Testis (tissue), 3 donors: ENCODE data around the gene CTPS1. TPM values are rescaled to one million over a fixed set of nuclear protein-coding genes. Genes with fewer than 3 reads are reported as not detected.

Experiments
- DNase-seq: peaks from one replicate; pipeline ENCODE4 v3.0.0-alpha.2; 2019
- H3K27ac ChIP-seq, 2 donors: fragments of 200-600 bp; sonication (generic); one replicate each; pipeline ENCODE4 v1.5.1; 2019
- H3K27me3 ChIP-seq: fragments of 200-600 bp; sonication (generic); one replicate; pipeline ENCODE4 v1.5.1; 2019
- H3K36me3 ChIP-seq: fragments of 200-600 bp; sonication (generic); one replicate; pipeline ENCODE4 v1.5.1; 2017; ENCODE audit warnings: low read depth; ENCODE audit errors: missing control alignments
- H3K4me1 ChIP-seq: fragments of 200-600 bp; sonication (generic); one replicate; pipeline ENCODE4 v1.5.1; 2019
- H3K4me3 ChIP-seq, 2 donors: fragments of 200-600 bp; sonication (generic); one replicate each; pipeline ENCODE4 v1.5.1; 2017 to 2019
- H3K9me3 ChIP-seq: fragments of 200-600 bp; sonication (generic); one replicate; pipeline ENCODE4 v1.5.1; 2017
- CTCF ChIP-seq, 3 experiments: fragments of 450-650 bp in 2 of 3; fragments of 200-600 bp in 1 of 3; sonication (generic) in 1 of 3; IDR thresholded peaks; one replicate each; pipeline ENCODE4 v1.5.1; 2016 to 2019; ENCODE audit warnings: antibody characterized with exemption in 3 of 3, mild to moderate bottlenecking in 2 of 3, moderate library complexity in 1 of 3
- POLR2A ChIP-seq: fragments of 450-650 bp; IDR thresholded peaks from one replicate; pipeline ENCODE4 v1.6.1; 2017; ENCODE audit warnings: antibody characterized with exemption, mild to moderate bottlenecking, moderate library complexity
- WGBS, 2 donors: methylation state at CpG; one replicate each; pipeline ENCODE4 v1.1.5; 2018; 5-methylcytosine and 5-hydroxymethylcytosine counted together
- intact Hi-C: fragments of 100-400 bp; cut with DNase I; formaldehyde crosslinking; loops from one replicate; pipeline ENCODE4 v1.15.1; 2023; ENCODE audit warnings: low total_unique reads
- polyA plus RNA-seq: library from polyadenylated mRNA; stranded (reverse); fragments of 350-450 nt; fragmentation: Illumina TruSeq; extraction: RNeasy Lipid Tissue Mini Kit (QIAGEN cat#74804); gene quantifications from one replicate; pipeline ENCODE4 v1.2.3, GENCODE V29; 2014; ENCODE audit warnings: low read depth, low replicate concordance; ENCODE audit not compliant: insufficient read depth
- total RNA-seq, 2 donors: library from RNA; depleted of rRNA; stranded (reverse); fragments of >200 nt; gene quantifications; one replicate each; pipeline ENCODE4 v1.2.3, GENCODE V29; 2016

CTPS1 gene
- total and polyA plus RNA-seq, 3 donors from 2014 or later: 41.2 to 66.1 (median 55.9) TPM

DNA sequence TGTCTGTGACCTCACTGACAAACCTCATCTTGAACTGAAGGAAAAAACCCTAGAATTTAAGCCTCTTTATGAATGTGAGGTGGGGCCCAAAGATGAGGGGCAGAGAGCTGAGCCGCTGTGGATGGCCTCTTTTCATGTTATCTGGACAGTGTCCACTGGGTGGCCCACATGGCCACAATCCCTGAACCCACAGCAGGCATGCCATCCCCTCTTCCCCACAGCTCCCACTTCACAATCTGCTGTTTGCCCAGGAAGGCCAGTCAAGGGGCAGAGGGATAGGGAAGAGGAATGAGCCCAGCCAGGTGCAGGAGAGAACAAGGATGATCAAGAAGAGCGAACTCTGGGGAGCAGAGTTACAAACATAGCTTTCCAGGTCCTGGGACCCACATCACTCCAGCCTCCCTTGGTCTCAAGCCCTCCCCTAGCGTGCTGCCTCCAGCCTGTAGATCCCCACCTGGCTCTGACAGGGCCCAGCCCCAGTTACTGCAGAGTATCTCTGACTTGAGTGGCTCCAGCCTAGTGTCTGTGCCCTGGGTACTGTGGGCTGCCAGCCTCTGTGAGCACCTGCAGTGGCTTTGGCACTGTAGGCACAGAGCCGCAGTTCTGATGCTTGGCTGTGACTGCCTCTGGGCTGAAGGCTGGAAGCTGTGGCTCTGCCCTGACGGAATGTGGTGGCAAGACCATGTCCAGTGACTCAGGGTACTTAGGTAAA lies 43.9 kb downstream of the CTPS1 start:
- H3K27ac ChIP-seq: no peak overlapping the region
- H3K4me1 ChIP-seq: peaks cover 5% of the 10 kb centered on the region
- 97 to 100% methylated on average over 2 to 5 of the region's 5 CpGs for WGBS, 2 donors
- intact Hi-C loops: no loop called here
- no peak overlapping the region for H3K4me3 ChIP-seq
- no peak for DNase-seq
- no peaks in the 10 kb centered on the region for H3K36me3 ChIP-seq
- no peaks in the 10 kb centered on the region for H3K9me3 ChIP-seq
- TF ChIP-seq CTCF (IDR thresholded peaks at IDR 0.05): no peak
- no peak for TF ChIP-seq POLR2A
- no peaks in the 10 kb centered on the region for H3K27me3 ChIP-seq

GRCh38 chr1:41024953-41025352 lies 45.5 kb downstream of the CTPS1 start:
- no peak for TF ChIP-seq CTCF (IDR thresholded peaks at IDR 0.05)
- no peak for TF ChIP-seq POLR2A
- no peak for DNase-seq
- no peak overlapping the region for H3K4me3 ChIP-seq
- H3K27ac ChIP-seq: no peak overlapping the region
- H3K27me3 ChIP-seq: no peaks in the 10 kb centered on the region
- intact Hi-C loops: no loop called here
- H3K36me3 ChIP-seq: no peaks in the 10 kb centered on the region
- H3K9me3 ChIP-seq: no peaks in the 10 kb centered on the region
- WGBS, 2 donors: 67 to 92% methylated on average over 2 of the region's 2 CpGs
- peaks cover 5% of the 10 kb centered on the region for H3K4me1 ChIP-seq

DNA sequence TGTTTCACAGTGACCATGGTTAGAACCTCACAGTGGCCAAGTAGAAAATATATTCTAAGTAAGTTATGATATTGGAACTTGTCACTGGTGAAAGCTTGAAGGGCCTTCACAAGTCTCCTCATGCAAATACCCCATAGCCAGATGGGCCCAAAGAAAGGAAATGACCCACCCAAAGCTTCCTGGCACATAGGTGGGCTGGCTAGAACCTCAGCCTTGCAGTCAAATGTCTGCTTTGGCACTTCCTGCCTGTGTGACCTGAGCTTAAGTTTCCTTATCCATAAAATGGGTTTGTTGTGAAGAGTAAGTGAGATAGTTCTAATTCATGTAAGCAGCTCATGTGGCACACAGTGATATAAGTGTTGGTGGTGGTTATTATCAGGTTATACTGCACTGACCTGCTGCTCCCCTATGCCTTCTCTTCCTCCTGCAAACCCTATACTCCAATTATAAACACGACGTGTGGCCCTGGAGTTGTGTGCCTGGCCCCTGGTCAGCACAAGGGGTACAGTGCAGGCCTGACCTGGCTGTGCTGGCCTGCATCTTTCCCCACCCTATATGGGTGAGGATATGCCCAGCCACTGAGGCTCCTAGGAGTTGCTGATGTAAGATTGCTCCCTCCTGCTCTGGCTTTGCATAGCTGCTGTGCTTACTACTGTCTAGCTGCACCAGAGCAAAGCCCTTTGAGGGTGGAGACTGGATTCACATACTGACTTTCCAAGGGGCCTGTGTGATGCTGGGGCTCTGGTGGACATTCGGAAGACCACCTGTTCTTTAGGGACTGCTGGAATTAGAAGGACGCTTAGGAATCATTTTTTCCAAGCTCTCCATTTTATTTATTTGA lies 46.7 kb downstream of the CTPS1 start:
- no peak for DNase-seq

GRCh38 chr1:41028034-41028642 lies 48.6 kb downstream of the CTPS1 start:
- intact Hi-C loops: no loop called here
- DNase-seq: no peak
- Histone ChIP-seq H3K36me3 (no peaks in the 10 kb centered on the region), H3K9me3 (no peaks in the 10 kb centered on the region), H3K4me1 (no peaks in the 10 kb centered on the region), H3K27me3 (no peaks in the 10 kb centered on the region), H3K4me3 (no peak overlapping the region), H3K27ac (no peak overlapping the region)
- 97 to 98% methylated on average over 9 to 10 of the region's 10 CpGs for WGBS, 2 donors
- TF ChIP-seq CTCF (IDR thresholded peaks at IDR 0.05): no peak
- no peak for TF ChIP-seq POLR2A

More for the DNA sequence above, 46.7 kb downstream of the CTPS1 start:
- Histone ChIP-seq H3K36me3 (no peaks in the 10 kb centered on the region), H3K9me3 (no peaks in the 10 kb centered on the region), H3K27me3 (no peaks in the 10 kb centered on the region), H3K4me1 (peaks cover 5% of the 10 kb centered on the region), H3K4me3 (no peak overlapping the region), H3K27ac (no peak overlapping the region)
- WGBS, 2 donors: 89 to 97% methylated on average over 4 of the region's 4 CpGs
- intact Hi-C loops: no loop called here
- no peak for TF ChIP-seq CTCF (IDR thresholded peaks at IDR 0.05)
- no peak for TF ChIP-seq POLR2A
